Measurements from ENCODE around the gene SUSD1.
"Not testable (repeated sequence)": the region's sequence is repeated elsewhere in the genome, so short reads cannot be mapped to it uniquely, and the experiment has no call there.

SUSD1 gene

GRCh38 chr9:112097712-112098688 is 77.1 kb downstream of the SUSD1 start:
- peak; percentile 7 to 37 for DNase-seq (ENCODE audit: low read depth in 2 of 2)

GRCh38 chr9:112094948-112095681 is 80.0 kb downstream of the SUSD1 start:
- DNase-seq (ENCODE audit: low read depth in 2 of 2), result no peak

GRCh38 chr9:112094241-112094640 is 80.9 kb downstream of the SUSD1 start:
- no peak for DNase-seq (ENCODE audit: low read depth in 2 of 2)

- DNase-seq (ENCODE audit: low read depth in 2 of 2), result no peak
Observed at GRCh38 chr9:112093870-112094216, 81.3 kb downstream of the SUSD1 start.

DNA sequence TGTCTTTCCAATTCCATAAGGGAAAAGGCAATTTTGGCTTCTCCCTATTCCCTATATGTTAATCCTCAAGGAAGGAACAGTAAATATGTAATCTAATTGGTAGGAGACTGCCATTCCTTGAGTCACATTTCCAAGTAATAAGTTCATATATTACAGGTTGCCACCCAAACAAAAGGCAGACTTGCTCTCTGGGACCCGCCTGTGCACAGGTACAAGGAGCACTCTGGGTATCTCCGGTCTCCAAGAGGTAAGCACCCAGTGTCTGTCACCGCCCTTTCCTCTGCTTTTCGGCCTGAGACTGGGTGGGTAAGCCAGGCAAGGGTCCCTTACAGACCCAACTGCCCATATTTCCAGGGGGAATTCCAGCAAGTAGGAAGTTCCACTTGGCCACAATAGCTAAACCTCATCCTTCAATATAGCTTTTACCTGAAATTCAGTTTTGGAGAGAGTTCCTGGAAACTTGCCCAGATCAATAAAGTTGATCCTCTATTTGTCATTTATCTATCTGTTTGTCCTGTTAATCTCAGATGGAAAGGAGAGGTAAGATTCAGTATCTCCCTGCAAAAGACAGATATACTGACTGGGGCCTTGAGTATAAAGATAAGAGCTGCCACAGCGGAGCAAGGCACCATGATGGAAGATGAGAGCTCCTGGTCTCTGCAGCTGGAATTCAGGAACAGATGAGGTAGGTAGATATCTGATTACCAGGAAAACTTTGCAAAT is 81.8 kb downstream of the SUSD1 start:
- DNase-seq (ENCODE audit: low read depth in 2 of 2), result no peak

DNA sequence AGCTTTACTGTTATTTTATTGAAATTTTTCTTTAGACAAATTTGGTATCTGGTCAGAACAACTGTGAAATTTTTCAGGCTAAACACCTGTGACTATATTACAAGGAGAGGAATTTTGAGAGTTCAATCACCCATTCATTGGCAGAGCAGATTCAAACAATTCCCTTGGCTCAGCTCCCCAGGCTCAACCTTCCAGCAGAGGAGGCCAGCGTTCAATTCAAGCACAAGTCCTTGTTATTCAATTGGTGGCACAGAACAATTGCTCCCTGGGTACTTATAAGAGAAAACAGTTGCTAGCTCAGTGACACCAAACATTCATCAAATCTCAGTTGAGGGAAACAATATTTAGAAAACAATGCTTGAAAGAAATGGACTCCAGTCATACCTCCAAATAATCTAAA is 83.3 kb downstream of the SUSD1 start:
- no peak for DNase-seq (ENCODE audit: low read depth in 2 of 2)

DNA sequence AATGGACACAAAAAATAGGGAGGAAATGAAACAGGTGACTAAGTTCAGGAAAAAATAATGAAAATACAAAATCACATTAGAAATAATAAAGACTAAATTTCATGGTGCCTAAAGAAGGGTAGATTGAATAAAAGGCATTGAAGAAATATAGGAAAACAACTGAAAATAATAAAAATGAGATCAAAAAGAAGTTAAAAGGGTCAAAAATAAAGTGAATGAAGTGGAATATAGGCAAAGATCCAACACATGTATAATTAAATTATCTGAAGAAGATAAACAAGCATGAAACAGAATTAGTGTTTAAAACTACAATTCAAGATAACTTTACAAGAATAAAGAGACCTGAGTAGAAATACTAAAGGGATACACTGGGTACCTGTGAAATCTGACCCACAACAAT is 87.6 kb downstream of the SUSD1 start:
- no peak for DNase-seq (ENCODE audit: low read depth in 2 of 2)

- DNase-seq (ENCODE audit: low read depth in 2 of 2), result no peak
Observed at GRCh38 chr9:112086627-112087026, 88.5 kb downstream of the SUSD1 start.

DNA sequence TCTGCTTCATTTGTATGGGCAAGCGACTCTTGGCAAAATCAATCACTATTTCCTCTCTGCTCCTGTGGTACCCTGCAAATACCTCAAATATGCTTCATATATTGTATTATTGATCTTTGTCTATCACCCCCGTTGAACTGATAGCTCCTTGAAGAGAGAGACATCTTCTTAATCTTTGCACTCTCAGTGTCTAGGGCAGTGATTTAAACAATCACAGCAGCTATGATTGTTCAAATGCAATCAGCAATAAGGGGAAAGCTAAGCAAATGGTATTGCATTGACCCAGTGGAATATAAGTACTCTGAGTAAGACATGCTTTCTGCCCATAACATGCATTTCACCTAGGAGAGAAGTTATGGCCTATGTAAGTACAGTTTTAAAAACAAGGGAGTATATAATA is 90.2 kb downstream of the SUSD1 start:
- DNase-seq (ENCODE audit: low read depth in 2 of 2), result no peak

- DNase-seq (ENCODE audit: low read depth in 2 of 2), result no peak
Observed at GRCh38 chr9:112084334-112084733, 90.8 kb downstream of the SUSD1 start.

- no peak for DNase-seq (ENCODE audit: low read depth in 2 of 2)
Observed at GRCh38 chr9:112081918-112082729, 93.0 kb downstream of the SUSD1 start.

- no peak for DNase-seq (ENCODE audit: low read depth in 2 of 2)
Observed at GRCh38 chr9:112080831-112081542, 94.1 kb downstream of the SUSD1 start.

DNA sequence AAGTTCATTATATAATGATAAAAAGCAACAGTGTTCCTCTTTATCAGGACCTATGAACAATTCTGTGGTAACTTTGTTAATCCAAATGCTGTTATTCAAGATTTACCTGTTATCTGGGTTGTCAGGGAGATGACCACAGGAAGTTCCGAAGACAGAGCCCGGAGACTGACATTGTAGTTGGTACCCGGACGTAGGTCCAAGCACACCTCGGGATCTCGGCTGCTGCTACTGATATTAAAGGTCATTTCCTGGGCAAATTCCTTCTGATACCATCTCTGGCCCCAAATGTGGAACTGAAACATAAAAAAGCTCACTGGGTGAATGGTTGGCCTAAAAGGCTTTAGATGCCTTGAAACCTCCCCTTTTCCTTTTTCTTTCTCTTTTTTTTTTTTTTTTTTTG is 96.7 kb downstream of the SUSD1 start:
- no peak for DNase-seq (ENCODE audit: low read depth in 2 of 2)

DNA sequence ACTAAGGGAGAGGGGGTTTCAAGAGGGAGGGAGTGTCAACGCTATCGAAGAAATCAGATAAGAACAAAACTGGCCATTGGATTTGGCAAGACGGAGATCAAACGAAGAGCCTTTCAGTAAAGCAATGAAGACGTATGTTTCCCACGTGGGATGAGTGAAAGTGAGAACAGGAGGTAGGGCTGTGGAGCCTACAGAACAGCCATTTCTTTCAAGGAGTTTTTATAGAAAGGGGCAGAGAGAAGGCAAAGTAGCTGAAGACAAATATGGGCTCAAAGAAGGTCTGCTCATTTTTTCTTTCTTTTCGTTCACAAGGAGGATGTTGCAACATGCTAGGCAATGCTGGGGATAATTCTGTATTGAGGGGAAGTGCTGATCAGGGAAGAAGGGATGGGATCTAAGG is 98.3 kb downstream of the SUSD1 start:
- no peak for DNase-seq (ENCODE audit: low read depth in 2 of 2)

- DNase-seq (ENCODE audit: low read depth in 2 of 2), result no peak
Observed at GRCh38 chr9:112075009-112075378, 100.1 kb downstream of the SUSD1 start.

- peak in 1 of 2 donors; percentile 53 for DNase-seq (ENCODE audit: low read depth in 2 of 2)
Observed at GRCh38 chr9:112074250-112075008, 100.7 kb downstream of the SUSD1 start.

GRCh38 chr9:112073639-112074173 is 101.4 kb downstream of the SUSD1 start:
- DNase-seq (ENCODE audit: low read depth in 2 of 2), result not testable (repeated sequence)

- no peak for DNase-seq (ENCODE audit: low read depth in 2 of 2)
Observed at GRCh38 chr9:112072721-112073638, 102.1 kb downstream of the SUSD1 start.
